Gastroesophageal sphincter (tissue), 4 donors: ENCODE data around the gene SLC4A2. TPM values are rescaled to one million over a fixed set of nuclear protein-coding genes. Genes with fewer than 3 reads are reported as not detected.

Experiments used
- ATAC-seq: fragments of 150-250 bp; one replicate; pipeline ENCODE4 v1.9.1; 2016; ENCODE audit warnings: mild to moderate bottlenecking, moderate library complexity
- H3K27ac ChIP-seq, 4 donors: fragments of 200-600 bp; sonication (generic) in 3 of 4; 1 replicate in 3 of 4; 2 replicates in 1 of 4; pipeline ENCODE4 v1.5.1; 2016 to 2019
- H3K27me3 ChIP-seq: fragments of 200-600 bp; sonication (generic); one replicate; pipeline ENCODE4 v1.5.1; 2019
- H3K36me3 ChIP-seq, 2 donors: fragments of 200-600 bp; sonication (generic); one replicate each; pipeline ENCODE4 v1.5.1; 2019; ENCODE audit warnings: control low read depth in 1 of 2
- H3K4me1 ChIP-seq, 3 donors: fragments of 200-600 bp; sonication (generic); 1 replicate in 2 of 3; 2 replicates in 1 of 3; pipeline ENCODE4 v1.5.1; 2016 to 2019; ENCODE audit warnings: control low read depth in 2 of 3
- H3K4me3 ChIP-seq, 2 donors: fragments of 200-600 bp; sonication (generic); one replicate each; pipeline ENCODE4 v1.5.1; 2019; ENCODE audit warnings: mild to moderate bottlenecking in 1 of 2, moderate library complexity in 1 of 2
- H3K9me3 ChIP-seq, 3 donors: fragments of 200-600 bp; sonication (generic); one replicate each; pipeline ENCODE4 v1.5.1; 2017 to 2019; ENCODE audit warnings: control low read depth in 2 of 3
- EP300 ChIP-seq: sonication (generic); formaldehyde crosslinking; IDR thresholded peaks from one replicate; pipeline ENCODE4 v1.6.1; 2017; ENCODE audit warnings: antibody characterized with exemption, mild to moderate bottlenecking
- POLR2A ChIP-seq, 2 donors: fragments of 450-650 bp; IDR thresholded peaks; one replicate each; pipeline ENCODE4 v1.6.1; 2017; ENCODE audit warnings: antibody characterized with exemption in 2 of 2, mild to moderate bottlenecking in 2 of 2, moderate library complexity in 1 of 2
- POLR2AphosphoS5 ChIP-seq: sonication (generic); formaldehyde crosslinking; IDR thresholded peaks from one replicate; pipeline ENCODE4 v1.6.1; 2017; ENCODE audit warnings: antibody characterized with exemption
- WGBS, 2 donors: methylation state at CpG; one replicate each; pipeline ENCODE4 v1.1.5; 2018; ENCODE audit warnings: low coverage in 1 of 2; 5-methylcytosine and 5-hydroxymethylcytosine counted together
- total RNA-seq, 4 donors: library from RNA; depleted of rRNA; stranded (reverse); fragments of >200 nt; gene quantifications; one replicate each; pipeline ENCODE4 v1.1.0, GENCODE V29; 2016
- TF ChIP-seq, protein P1 (sequence below), 4 experiments: fragments of 200-600 bp in 2 of 4; fragments of 450-650 bp in 2 of 4; sonication (generic) in 1 of 4; IDR thresholded peaks; one replicate each; pipeline ENCODE4 v1.5.1; 2017 to 2019; ENCODE audit warnings: antibody characterized with exemption in 4 of 4, mild to moderate bottlenecking in 2 of 4, moderate library complexity in 2 of 4

SLC4A2 gene
- total RNA-seq, 4 donors from 2014 or later, result 77.8 to 152 (median 95.7) TPM

- WGBS, 2 donors, result 3 to 20% methylated on average over 1 to 17 of the region's 34 CpGs
- H3K27ac ChIP-seq, result no peak overlapping the region
- peak; percentile 72 for ATAC-seq
- H3K27me3 ChIP-seq, result peaks cover 88% of the 10 kb centered on the region
- peaks cover 0 to 36% (median 28%) of the 10 kb centered on the region in 3 donors for H3K4me1 ChIP-seq
- H3K36me3 ChIP-seq, result no peaks in the 10 kb centered on the region
- TF ChIP-seq, protein P1, sequence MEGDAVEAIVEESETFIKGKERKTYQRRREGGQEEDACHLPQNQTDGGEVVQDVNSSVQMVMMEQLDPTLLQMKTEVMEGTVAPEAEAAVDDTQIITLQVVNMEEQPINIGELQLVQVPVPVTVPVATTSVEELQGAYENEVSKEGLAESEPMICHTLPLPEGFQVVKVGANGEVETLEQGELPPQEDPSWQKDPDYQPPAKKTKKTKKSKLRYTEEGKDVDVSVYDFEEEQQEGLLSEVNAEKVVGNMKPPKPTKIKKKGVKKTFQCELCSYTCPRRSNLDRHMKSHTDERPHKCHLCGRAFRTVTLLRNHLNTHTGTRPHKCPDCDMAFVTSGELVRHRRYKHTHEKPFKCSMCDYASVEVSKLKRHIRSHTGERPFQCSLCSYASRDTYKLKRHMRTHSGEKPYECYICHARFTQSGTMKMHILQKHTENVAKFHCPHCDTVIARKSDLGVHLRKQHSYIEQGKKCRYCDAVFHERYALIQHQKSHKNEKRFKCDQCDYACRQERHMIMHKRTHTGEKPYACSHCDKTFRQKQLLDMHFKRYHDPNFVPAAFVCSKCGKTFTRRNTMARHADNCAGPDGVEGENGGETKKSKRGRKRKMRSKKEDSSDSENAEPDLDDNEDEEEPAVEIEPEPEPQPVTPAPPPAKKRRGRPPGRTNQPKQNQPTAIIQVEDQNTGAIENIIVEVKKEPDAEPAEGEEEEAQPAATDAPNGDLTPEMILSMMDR (IDR thresholded peaks at IDR 0.05), result peak in 3 of 4 experiments; percentile 76 to 92 (median 81)
- TF ChIP-seq POLR2AphosphoS5, result no peak
- H3K4me3 ChIP-seq, result peak overlapping the region in 1 of 2 donors; percentile 38
- H3K9me3 ChIP-seq, result no peaks in the 10 kb centered on the region
Measured at GRCh38 chr7:151017953-151018420, 41.4 kb upstream of the SLC4A2 start.

GRCh38 chr7:151018421-151019129 is 40.8 kb upstream of the SLC4A2 start:
- Histone ChIP-seq H3K9me3 (no peaks in the 10 kb centered on the region), H3K36me3 (no peaks in the 10 kb centered on the region), H3K4me1 (peaks cover 0 to 30% (median 22%) of the 10 kb centered on the region in 3 donors), H3K4me3 (peak overlapping the region in 1 of 2 donors; percentile 38), H3K27me3 (peaks cover 88% of the 10 kb centered on the region), H3K27ac (no peak overlapping the region)
- ATAC-seq, result no peak
- TF ChIP-seq EP300 (no peak), POLR2A (IDR thresholded peaks at IDR 0.05) (no peak), POLR2AphosphoS5 (no peak)
- TF ChIP-seq, protein P1 (IDR thresholded peaks at IDR 0.05), result no peak
- WGBS, 2 donors, result 2% methylated on average over 8 of the region's 82 CpGs; no CpG with 5 or more reads in 1 of the 2 donors

- Histone ChIP-seq H3K27me3 (peaks cover 88% of the 10 kb centered on the region), H3K36me3 (no peaks in the 10 kb centered on the region), H3K4me1 (peaks cover 0 to 25% (median 17%) of the 10 kb centered on the region in 3 donors), H3K27ac (no peak overlapping the region), H3K4me3 (peak overlapping the region in 1 of 2 donors; percentile 38), H3K9me3 (no peaks in the 10 kb centered on the region)
- 57% methylated on average over 3 of the region's 20 CpGs; no CpG with 5 or more reads in 1 of the 2 donors for WGBS, 2 donors
- no peak for ATAC-seq
- TF ChIP-seq POLR2AphosphoS5 (no peak), POLR2A (IDR thresholded peaks at IDR 0.05) (no peak), EP300 (no peak)
- TF ChIP-seq, protein P1 (IDR thresholded peaks at IDR 0.05), result no peak
Measured at GRCh38 chr7:151019130-151019447, 40.3 kb upstream of the SLC4A2 start.

DNA sequence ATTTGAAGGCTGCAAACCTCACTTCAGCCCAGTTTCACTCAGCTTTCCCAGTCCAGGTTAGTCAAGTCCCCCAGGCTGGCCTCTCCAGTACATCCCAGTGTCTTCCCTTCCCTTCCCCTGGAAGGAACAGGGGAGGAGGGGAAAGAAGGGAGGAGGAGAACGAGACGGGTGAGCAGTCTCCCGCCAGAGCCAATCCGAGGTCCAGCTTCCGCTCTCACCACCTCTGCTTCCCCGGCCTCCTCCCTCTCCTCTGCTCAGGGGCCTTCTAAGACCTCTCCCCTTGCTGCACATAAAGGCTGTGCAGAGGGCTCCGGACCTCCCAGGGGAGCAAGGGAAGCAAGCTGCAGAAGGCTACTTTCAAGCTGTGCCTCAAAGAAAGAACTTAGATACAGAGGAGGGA is 39.2 kb upstream of the SLC4A2 start:
- peaks cover 0 to 20% (median 16%) of the 10 kb centered on the region in 3 donors for H3K4me1 ChIP-seq

More for the DNA sequence above, 39.2 kb upstream of the SLC4A2 start:
- no peaks in the 10 kb centered on the region for H3K36me3 ChIP-seq
- TF ChIP-seq POLR2A (IDR thresholded peaks at IDR 0.05) (no peak), EP300 (no peak), POLR2AphosphoS5 (no peak)
- TF ChIP-seq, protein P1 (IDR thresholded peaks at IDR 0.05), result no peak
- WGBS, 2 donors, result 15% methylated on average over 2 of the region's 7 CpGs; no CpG with 5 or more reads in 1 of the 2 donors
- no peak overlapping the region for H3K4me3 ChIP-seq
- H3K9me3 ChIP-seq, result no peaks in the 10 kb centered on the region
- no peak overlapping the region for H3K27ac ChIP-seq
- no peak for ATAC-seq
- H3K27me3 ChIP-seq, result peaks cover 78% of the 10 kb centered on the region
